Heart left ventricle (tissue), 13 donors: Measurements from ENCODE around the gene UBAP1.

Source experiments
- CTCF ChIP-seq, 12 donors: fragments of 200-600 bp; sonication (generic) in 4 of 12; IDR thresholded peaks; one replicate each; pipeline versions ENCODE4 v1.5.0 to v1.8.0; 2018 to 2022; ENCODE audit warnings: antibody characterized with exemption in 12 of 12, mild to moderate bottlenecking in 5 of 12
- POLR2A ChIP-seq, 2 donors: fragments of 450-650 bp; IDR thresholded peaks; one replicate each; pipeline ENCODE4 v1.6.1; 2017; ENCODE audit warnings: antibody characterized with exemption in 2 of 2, mild to moderate bottlenecking in 2 of 2, moderate library complexity in 2 of 2
- donor health status: ischemic (EF 13 %, LVEDD 7.1; RV severe dilation, severe dysfunction).
- donor health status: DM: no; HTN: yes; CAD: no.
- donor health status: DM: no; HTN: no; CAD: no.
- donor health status: ischemic (EF 25% LVEDD 6.9; RV normal size, moderate dysfunction).
- donor health status: ischemic (EF 25% LVEDD 5.7; RV mildly dilated, moderate dysfunction).
- donor health status: ischemic (EF 35%, LVEDD 5.7; RV mildly dilated, moderate dysfunction).
- donor health status: nonischemic (EF 11% LVEDD 7.7; RV severe dilation, severe dysfunction).
- donor health status: DM: yes; HTN: yes; CAD: no.
- donor health status: PGD.
- donor health status: ischemic (EF 29% LVEDD 5.4; RV normal size, mild dysfunction).
- donor health status: nonischemic (EF 23%, LVEDD 6.1; RV moderate dilation, normal function).

GRCh38 chr9:34289159-34289558, 110.3 kb downstream of the UBAP1 start:
- TF ChIP-seq POLR2A (IDR thresholded peaks at IDR 0.05) (no peak), CTCF (IDR thresholded peaks at IDR 0.05) (no peak)
